B cell (primary cell): ENCODE results near the gene CACNA2D4. TPM values are rescaled to one million over a fixed set of nuclear protein-coding genes. Genes with fewer than 3 reads are reported as not detected.

ENCODE experiments used
- ATAC-seq: fragments of 200-7000 bp; cut with Tn5 transposase; one replicate; pipeline ENCODE4 v1.10.0; 2021; ENCODE audit warnings: low read depth, mild to moderate bottlenecking, moderate number of reproducible peaks, moderate library complexity
- CTCF ChIA-PET: fragments of 350-600 bp; sonication (Branson Sonifier 250); formaldehyde crosslinking; loops from one replicate; lab custom pipeline; 2021; ENCODE audit warnings: antibody characterized with exemption, inconsistent platforms; lab: Charles Lee
- POLR2A ChIA-PET: fragments of 350-600 bp; sonication (Branson Sonifier 250); formaldehyde crosslinking; loops from one replicate; lab custom pipeline; 2021; ENCODE audit warnings: antibody characterized with exemption; lab: Charles Lee
- DNase-seq: peaks from one replicate; pipeline ENCODE4 v3.0.0; 2013
- H2AFZ ChIP-seq: 2 replicates; pipeline ENCODE4 v1.6.1; 2012; ENCODE audit warnings: mild to moderate bottlenecking, low read depth, low read length; ENCODE audit not compliant: insufficient read depth, poor library complexity, severe bottlenecking
- H3K27ac ChIP-seq, 2 donors: 1 replicate in 1 of 2; 2 replicates in 1 of 2; pipeline ENCODE4 v1.5.1; 2012 to 2013; ENCODE audit warnings: low read length in 2 of 2, mild to moderate bottlenecking in 2 of 2, moderate library complexity in 1 of 2
- H3K27me3 ChIP-seq, 4 experiments: fragments of 200-600 bp in 1 of 4; sonication (generic) in 1 of 4; replicated peaks in 1 of 4; 1 replicate in 2 of 4; 2 replicates in 2 of 4; pipeline versions ENCODE4 v1.6.1 to v1.7.0; 2013 to 2016; ENCODE audit warnings: low read length in 3 of 4, mild to moderate bottlenecking in 2 of 4, mixed read lengths in 1 of 4, moderate library complexity in 1 of 4; ENCODE audit not compliant: insufficient read depth in 4 of 4, control insufficient read depth in 3 of 4; ENCODE audit errors: control extremely low read depth in 1 of 4
- H3K36me3 ChIP-seq, 2 experiments: replicated peaks in 1 of 2; 1 replicate in 1 of 2; 2 replicates in 1 of 2; pipeline versions ENCODE4 v1.6.1 to v1.7.1; 2013; ENCODE audit warnings: low read length in 1 of 2; ENCODE audit not compliant: insufficient read depth in 2 of 2, control insufficient read depth in 1 of 2; ENCODE audit errors: control extremely low read depth in 1 of 2, extremely low read depth in 1 of 2
- H3K4me1 ChIP-seq, 2 donors: fragments of 200-600 bp in 1 of 2; sonication (generic) in 1 of 2; 1 replicate in 1 of 2; 2 replicates in 1 of 2; pipeline versions ENCODE4 v1.5.1 to v1.6.1; 2013 to 2017; ENCODE audit warnings: low read length in 2 of 2; ENCODE audit not compliant: control insufficient read depth in 2 of 2, insufficient read depth in 2 of 2
- H3K4me2 ChIP-seq: replicated peaks from 2 replicates; pipeline ENCODE3; 2012; ENCODE audit warnings: mild to moderate bottlenecking, low read depth, low read length; ENCODE audit not compliant: poor library complexity, severe bottlenecking
- H3K4me3 ChIP-seq, 5 experiments: fragments of 200-600 bp in 1 of 5; sonication (generic) in 1 of 5; 1 replicate in 3 of 5; 2 replicates in 2 of 5; pipeline versions ENCODE4 v1.5.1 to v1.7.0; 2011 to 2016; ENCODE audit warnings: low read length in 4 of 5, mild to moderate bottlenecking in 4 of 5, low read depth in 2 of 5, control low read depth in 1 of 5, moderate library complexity in 1 of 5; ENCODE audit not compliant: insufficient read depth in 1 of 5; ENCODE audit errors: control extremely low read depth in 1 of 5, extremely low read depth in 1 of 5
- H3K79me2 ChIP-seq: fragments of 200-600 bp; sonication (generic); one replicate; pipeline ENCODE4 v1.6.0; 2016; ENCODE audit warnings: low read length; ENCODE audit not compliant: control insufficient read depth, insufficient read depth
- H3K9ac ChIP-seq: fragments of 200-600 bp; sonication (generic); 2 replicates; pipeline ENCODE4 v1.6.1; 2017; ENCODE audit warnings: mild to moderate bottlenecking, low read length, moderate library complexity
- H3K9me3 ChIP-seq, 3 donors: one replicate each; pipeline versions ENCODE4 v1.6.1 to v1.7.1; 2013; ENCODE audit warnings: low read length in 2 of 3; ENCODE audit not compliant: control insufficient read depth in 2 of 3, insufficient read depth in 1 of 3; ENCODE audit errors: control extremely low read depth in 1 of 3
- H4K20me1 ChIP-seq: 2 replicates; pipeline ENCODE4 v1.6.0; 2012; ENCODE audit warnings: mild to moderate bottlenecking, low read length; ENCODE audit not compliant: insufficient read depth, control insufficient read depth, poor library complexity, severe bottlenecking
- H3K27ac Mint-ChIP-seq: one replicate; pipeline ENCODE4 v1.8.0; 2021; ENCODE audit warnings: mixed read lengths
- H3K27me3 Mint-ChIP-seq: one replicate; pipeline ENCODE4 v1.8.0; 2021; ENCODE audit warnings: mixed read lengths
- H3K4me1 Mint-ChIP-seq: one replicate; pipeline ENCODE4 v1.8.0; 2021; ENCODE audit warnings: mixed read lengths
- H3K4me3 Mint-ChIP-seq: one replicate; pipeline ENCODE4 v1.8.0; 2021; ENCODE audit warnings: mixed read lengths
- H3K9me3 Mint-ChIP-seq: one replicate; pipeline ENCODE4 v1.8.0; 2022; ENCODE audit warnings: mixed read lengths; ENCODE audit not compliant: insufficient read depth
- EZH2 ChIP-seq: IDR thresholded peaks from 2 replicates; pipeline ENCODE4 v1.6.1; 2012; ENCODE audit warnings: borderline replicate concordance, low read depth, mild to moderate bottlenecking, moderate library complexity, low read length; ENCODE audit not compliant: insufficient read depth, poor library complexity, severe bottlenecking
- WGBS: methylation state at CpG from one replicate; pipeline ENCODE4 v1.1.5; 2013; ENCODE audit warnings: missing lambda C conversion rate; ENCODE audit not compliant: insufficient coverage; 5-methylcytosine and 5-hydroxymethylcytosine counted together
- intact Hi-C: fragments of 100-400 bp; cut with micrococcal nuclease; formaldehyde crosslinking; loops from one replicate; pipeline ENCODE4 v1.10.0; 2022
- polyA plus RNA-seq: library from polyadenylated mRNA; depleted of rRNA; stranded (reverse); fragments of >200 nt; gene quantifications from 2 replicates; pipeline ENCODE4 v1.2.3, GENCODE V29; 2012
- total RNA-seq, 2 donors: library from RNA; stranded (reverse); fragments of 120-200 nt in 1 of 2; gene quantifications; 1 replicate in 1 of 2; 2 replicates in 1 of 2; pipeline versions ENCODE4 v1.2.3 to v1.2.4, GENCODE V29; 2013 to 2022
- TF ChIP-seq, protein P1 (sequence below): fragments of 200-600 bp; IDR thresholded peaks from one replicate; pipeline ENCODE4 v1.8.0; 2022; ENCODE audit warnings: antibody characterized with exemption, mild to moderate bottlenecking

CACNA2D4 gene
- total and polyA plus RNA-seq, 2 donors (not counting 1 experiment from before 2014, with no cell fraction given): 6.0 to 7.4 TPM

DNA sequence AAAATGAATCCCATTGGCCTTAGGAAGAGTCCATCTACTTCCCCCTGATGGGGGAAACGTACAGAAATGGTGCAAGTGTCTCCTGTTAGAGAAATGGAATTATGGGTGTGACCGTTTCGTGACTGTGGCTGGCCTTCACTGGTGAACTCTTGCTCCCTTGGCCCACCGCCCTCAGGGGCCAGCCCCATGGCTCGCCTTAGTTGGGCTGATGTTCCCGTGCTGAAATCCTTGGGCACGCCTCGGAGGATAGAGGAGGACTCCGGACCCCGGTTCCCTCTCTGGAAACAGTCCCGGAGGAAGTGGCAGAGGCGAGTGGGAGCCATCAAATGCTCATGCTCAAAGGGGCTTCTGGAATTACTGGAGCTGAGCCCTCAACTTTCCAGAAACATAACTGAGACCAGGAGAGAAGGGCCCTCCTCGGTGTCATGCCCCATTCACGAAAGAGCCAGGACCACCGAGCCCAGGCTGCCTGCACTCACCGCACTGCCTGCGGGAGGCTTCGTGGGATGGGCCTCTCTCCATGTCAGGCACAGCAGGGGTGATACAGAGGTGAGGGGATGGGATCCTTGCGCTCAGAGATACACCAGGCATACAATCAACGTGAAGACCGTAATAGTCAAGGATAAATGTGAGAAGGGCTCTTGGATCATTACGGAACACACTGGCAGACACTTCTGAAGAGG is 10.1 kb upstream of the CACNA2D4 start:
- no peak overlapping the region for H3K4me3 ChIP-seq
- H3K36me3 ChIP-seq: no peaks in the 10 kb centered on the region
- H3K79me2 ChIP-seq: no peaks in the 10 kb centered on the region
- no peaks in the 10 kb centered on the region for H3K27me3 Mint-ChIP-seq
- H3K4me1 Mint-ChIP-seq: peaks cover 74% of the 10 kb centered on the region
- no peak for ATAC-seq
- no peaks in the 10 kb centered on the region for H3K9me3 Mint-ChIP-seq
- DNase-seq: no peak
- intact Hi-C loops: no loop called here
- no peak overlapping the region for H3K27ac Mint-ChIP-seq
- H3K4me3 Mint-ChIP-seq: no peak overlapping the region
- no peak overlapping the region for H3K4me2 ChIP-seq
- WGBS: 97% methylated on average over 20 of the region's 22 CpGs
- no peaks in the 10 kb centered on the region for H4K20me1 ChIP-seq
- no peak overlapping the region for H2AFZ ChIP-seq
- no peaks in the 10 kb centered on the region for H3K27me3 ChIP-seq
- no peak overlapping the region for H3K9ac ChIP-seq
- TF ChIP-seq EZH2: no peak
- TF ChIP-seq, protein P1, sequence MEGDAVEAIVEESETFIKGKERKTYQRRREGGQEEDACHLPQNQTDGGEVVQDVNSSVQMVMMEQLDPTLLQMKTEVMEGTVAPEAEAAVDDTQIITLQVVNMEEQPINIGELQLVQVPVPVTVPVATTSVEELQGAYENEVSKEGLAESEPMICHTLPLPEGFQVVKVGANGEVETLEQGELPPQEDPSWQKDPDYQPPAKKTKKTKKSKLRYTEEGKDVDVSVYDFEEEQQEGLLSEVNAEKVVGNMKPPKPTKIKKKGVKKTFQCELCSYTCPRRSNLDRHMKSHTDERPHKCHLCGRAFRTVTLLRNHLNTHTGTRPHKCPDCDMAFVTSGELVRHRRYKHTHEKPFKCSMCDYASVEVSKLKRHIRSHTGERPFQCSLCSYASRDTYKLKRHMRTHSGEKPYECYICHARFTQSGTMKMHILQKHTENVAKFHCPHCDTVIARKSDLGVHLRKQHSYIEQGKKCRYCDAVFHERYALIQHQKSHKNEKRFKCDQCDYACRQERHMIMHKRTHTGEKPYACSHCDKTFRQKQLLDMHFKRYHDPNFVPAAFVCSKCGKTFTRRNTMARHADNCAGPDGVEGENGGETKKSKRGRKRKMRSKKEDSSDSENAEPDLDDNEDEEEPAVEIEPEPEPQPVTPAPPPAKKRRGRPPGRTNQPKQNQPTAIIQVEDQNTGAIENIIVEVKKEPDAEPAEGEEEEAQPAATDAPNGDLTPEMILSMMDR: no peak
- ChIA-PET CTCF (interaction anchor here (6.9 kb wide), 1 partner anchor 10 kb away, joined by 63 read pairs; no protein-coding TSS in a partner anchor), POLR2A (interaction anchor here (0.6 kb wide), 1 partner anchor 130 kb away, joined by 3 read pairs; no protein-coding TSS in a partner anchor)
- H3K4me1 ChIP-seq: peaks cover 64 to 76% of the 10 kb centered on the region in 2 donors
- no peak overlapping the region for H3K27ac ChIP-seq
- no peaks in the 10 kb centered on the region for H3K9me3 ChIP-seq

DNA sequence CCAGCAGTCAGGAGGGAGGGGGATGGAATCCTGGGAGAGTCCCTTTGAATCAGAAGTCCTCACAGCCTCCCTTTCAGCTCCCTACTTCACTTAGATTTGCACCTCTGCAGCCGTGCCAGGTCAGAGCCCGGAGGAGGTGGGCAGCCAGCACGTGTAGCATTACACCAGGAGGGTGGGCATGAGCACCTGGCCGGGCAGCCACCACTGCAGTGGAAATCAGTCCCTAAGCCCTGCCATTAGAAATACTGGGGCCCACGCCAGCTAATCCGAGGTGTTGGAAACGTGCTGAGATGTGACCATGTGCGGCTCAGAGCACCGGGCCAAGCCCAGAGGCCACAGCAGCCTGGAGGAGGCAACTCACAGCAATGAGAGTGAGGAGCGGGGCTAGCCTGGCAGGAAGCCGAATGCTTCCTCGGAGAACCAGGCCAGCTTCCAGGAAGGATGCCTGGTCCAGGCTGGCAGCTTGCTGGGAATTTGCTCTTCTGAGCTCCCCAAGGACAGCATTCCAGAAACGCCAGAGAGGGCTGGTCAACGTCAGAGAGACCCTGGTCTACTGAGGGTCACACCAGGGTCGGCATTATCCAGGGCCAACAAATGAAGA is 9.4 kb upstream of the CACNA2D4 start:
- no peaks in the 10 kb centered on the region for H3K9me3 Mint-ChIP-seq
- no peak overlapping the region for H3K4me3 Mint-ChIP-seq
- ChIA-PET POLR2A (no interaction called here), CTCF (interaction anchor here (1.3 to 6.9 kb wide), 3 partner anchors 11 to 292 kb away, joined by 3 to 63 read pairs (median 6); no protein-coding TSS in a partner anchor)
- Histone ChIP-seq H3K27me3 (no peaks in the 10 kb centered on the region), H3K4me2 (no peak overlapping the region), H4K20me1 (no peaks in the 10 kb centered on the region), H3K9me3 (no peaks in the 10 kb centered on the region), H3K9ac (no peak overlapping the region), H3K27ac (no peak overlapping the region), H3K79me2 (no peaks in the 10 kb centered on the region), H3K36me3 (no peaks in the 10 kb centered on the region), H2AFZ (no peak overlapping the region), H3K4me3 (no peak overlapping the region), H3K4me1 (peaks cover 64 to 76% of the 10 kb centered on the region in 2 donors)
- TF ChIP-seq, protein P1: no peak
- TF ChIP-seq EZH2: no peak
- intact Hi-C loops: no loop called here
- WGBS: 96% methylated on average over 15 of the region's 15 CpGs
- H3K4me1 Mint-ChIP-seq: peaks cover 73% of the 10 kb centered on the region
- H3K27ac Mint-ChIP-seq: no peak overlapping the region
- DNase-seq: no peak
- ATAC-seq: no peak
- H3K27me3 Mint-ChIP-seq: no peaks in the 10 kb centered on the region
